ENCODE measurements around the gene LRGUK. TPM values are rescaled to one million over a fixed set of nuclear protein-coding genes. Genes with fewer than 3 reads are reported as not detected.

The LRGUK gene
- total and polyA plus RNA-seq, 2 of the 8 experiments (the other 6 are each of a cell fraction or from before 2014, with no cell fraction given) = 1.5 to 3.6 TPM

DNA sequence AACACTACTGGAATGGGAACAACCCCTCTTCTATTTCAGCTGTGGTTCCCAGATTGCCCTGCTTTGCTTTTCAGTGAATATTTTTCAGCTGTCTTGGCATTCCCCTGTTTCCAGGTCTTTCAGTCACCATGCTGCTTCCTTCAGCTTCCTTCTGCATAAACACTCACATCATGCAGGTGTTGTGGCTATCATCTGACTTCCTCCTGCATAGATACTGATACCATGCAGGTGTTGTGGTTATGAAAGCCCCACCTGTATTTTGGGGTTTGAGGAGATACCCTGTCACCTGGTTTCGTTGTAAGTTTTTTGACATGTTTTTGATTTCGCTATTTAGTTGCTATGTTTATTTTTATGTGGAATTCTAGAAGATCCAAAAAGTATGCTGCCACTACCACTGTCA is 118.1 kb downstream of the LRGUK start:
- Histone ChIP-seq H3K18ac (ENCODE audit: extremely low read depth, low read length) (no peak overlapping the region), H4K5ac (ENCODE audit: insufficient read length, low read depth, low read length) (no peak overlapping the region), H2BK5ac (ENCODE audit: low read depth, low read length) (no peak overlapping the region), H3K23ac (ENCODE audit: insufficient read length) (no peak overlapping the region), H2AFZ (ENCODE audit: low read length) (no peak overlapping the region), H4K91ac (replicated peaks; ENCODE audit: insufficient read length, low read length) (no peak overlapping the region), H3K36me3 (ENCODE audit: control insufficient read depth in 2 of 4, insufficient read depth in 4 of 4, low read length in 3 of 4) (no peaks in the 10 kb centered on the region), H2AK5ac (ENCODE audit: low read depth, low read length) (no peak overlapping the region), H3K79me1 (ENCODE audit: low read depth, low read length) (no peaks in the 10 kb centered on the region), H2BK20ac (ENCODE audit: low read length) (no peak overlapping the region), H3K27me3 (replicated peaks in 1 of 4; ENCODE audit: control insufficient read depth in 3 of 4, extremely low read depth in 1 of 4, insufficient read depth in 3 of 4, low read length in 3 of 4) (no peaks in the 10 kb centered on the region), H2BK120ac (replicated peaks; ENCODE audit: low read depth, low read length) (no peak overlapping the region), H3K23me2 (ENCODE audit: low read depth, low read length) (no peaks in the 10 kb centered on the region), H3K4me1 (replicated peaks in 1 of 4; ENCODE audit: control insufficient read depth in 3 of 4, insufficient read depth in 4 of 4, low read length in 3 of 4) (no peaks in the 10 kb centered on the region), H2BK12ac (ENCODE audit: low read depth, low read length) (no peak overlapping the region), H3K4me2 (ENCODE audit: insufficient read depth in 1 of 2, low read depth in 2 of 2, low read length in 2 of 2) (no peak overlapping the region), H2BK15ac (ENCODE audit: low read length) (no peak overlapping the region), H3K79me2 (ENCODE audit: control insufficient read depth in 1 of 2, insufficient read depth in 2 of 2, low read length in 2 of 2) (no peaks in the 10 kb centered on the region), H3K27ac (ENCODE audit: low read depth, low read length) (no peak overlapping the region), H3K9ac (replicated peaks in 1 of 4; ENCODE audit: extremely low read depth in 1 of 4, low read depth in 3 of 4, low read length in 3 of 4) (no peak overlapping the region), H3K4ac (replicated peaks; ENCODE audit: insufficient read length, low read depth, low read length) (no peak overlapping the region), H3K14ac (ENCODE audit: insufficient read length) (no peak overlapping the region), H3K9me3 (ENCODE audit: insufficient read depth in 2 of 2, low read depth in 1 of 2, low read length in 1 of 2) (no peaks in the 10 kb centered on the region), H4K8ac (ENCODE audit: extremely low read depth, insufficient read depth, low read length) (no peak overlapping the region), H3K56ac (replicated peaks; ENCODE audit: insufficient read length, low read depth, low read length) (no peak overlapping the region), H4K20me1 (replicated peaks in 1 of 2; ENCODE audit: control insufficient read depth in 1 of 2, insufficient read depth in 2 of 2, low read length in 2 of 2) (no peaks in the 10 kb centered on the region), H3K4me3 (ENCODE audit: extremely low read depth in 1 of 4, insufficient read depth in 2 of 4, low read depth in 3 of 4, low read length in 4 of 4) (no peak overlapping the region)
- 91% methylated on average over 2 of the region's 2 CpGs; no CpG with 5 or more reads in 1 of the 2 experiments for WGBS, 2 experiments (ENCODE audit: extremely low coverage in 1 of 2, insufficient coverage in 1 of 2, insufficient read length in 1 of 2, insufficient replicate concordance in 2 of 2, low coverage in 1 of 2, low lambda C conversion rate in 2 of 2, missing lambda C conversion rate in 1 of 2)
- no peak for FAIRE-seq
- no peak for DNase-seq (ENCODE audit: low read depth in 1 of 2, low spot score in 2 of 2)
- ChIA-PET CTCF (ENCODE audit: partially characterized antibody) (no interaction called here), POLR2A (ENCODE audit: partially characterized antibody) (no interaction called here)
- TF ChIP-seq MAFK (IDR thresholded peaks at IDR 0.05; ENCODE audit: low read depth, low read length) (no peak), SRF (IDR thresholded peaks at IDR 0.05; ENCODE audit: low read depth, low read length) (no peak), CBX8 (IDR thresholded peaks at IDR 0.05; ENCODE audit: borderline replicate concordance, low read depth, low read length) (no peak), ASH2L (IDR thresholded peaks at IDR 0.05; ENCODE audit: low read length) (no peak), SAP30 (IDR thresholded peaks at IDR 0.05; ENCODE audit: insufficient read depth, insufficient replicate concordance, low read length) (no peak), CTBP2 (IDR thresholded peaks at IDR 0.05; ENCODE audit: borderline replicate concordance, insufficient read depth, insufficient read length, low read length) (no peak), HDAC6 (IDR thresholded peaks at IDR 0.05; ENCODE audit: low read depth, low read length) (no peak), SP1 (IDR thresholded peaks at IDR 0.05; ENCODE audit: low read depth, low read length) (no peak), JUN (IDR thresholded peaks at IDR 0.05; ENCODE audit: low read depth, low read length) (no peak), ZNF274 (IDR thresholded peaks at IDR 0.05; ENCODE audit: borderline replicate concordance, extremely low read depth, low read length) (no peak), SP4 (IDR thresholded peaks at IDR 0.05; ENCODE audit: low read length) (no peak), FOSL1 (IDR thresholded peaks at IDR 0.05; ENCODE audit: insufficient read depth, low read depth, low read length) (no peak), EZH2 (IDR thresholded peaks at IDR 0.05; ENCODE audit: low read depth, low read length, severe bottlenecking) (no peak), RNF2 (IDR thresholded peaks at IDR 0.05; ENCODE audit: borderline replicate concordance, low read depth, low read length, missing control alignments, poor library complexity, severe bottlenecking) (no peak), GTF2F1 (IDR thresholded peaks at IDR 0.05; ENCODE audit: borderline replicate concordance, low read depth, low read length) (no peak)
